ENCODE data around the gene KRI1.

KRI1 gene

GRCh38 chr19:10593148-10593547 lies 27.3 kb upstream of the KRI1 start:
- CTCF ChIA-PET, result interaction anchor here (1.6 to 1.9 kb wide), 2 partner anchors 12 to 51 kb away, joined by 8 to 13 read pairs; no protein-coding TSS in a partner anchor

GRCh38 chr19:10587839-10588150 lies 22.0 kb upstream of the KRI1 start:
- DNase-seq (ENCODE audit: low read depth, low spot score), result no peak
- POLR2A ChIA-PET, result no interaction called here
- H3K4me3 ChIP-seq (ENCODE audit: low read depth, low read length), result no peak overlapping the region
- no peak for TF ChIP-seq CTCF (IDR thresholded peaks at IDR 0.05; ENCODE audit: insufficient read depth, low read length, missing control alignments)
- CTCF ChIA-PET, result interaction anchor here (3.8 kb wide), 1 partner anchor 57 kb away, joined by 31 read pairs; no protein-coding TSS in a partner anchor

More at GRCh38 chr19:10593148-10593547, 27.3 kb upstream of the KRI1 start:
- POLR2A ChIA-PET, result no interaction called here
- no peak for DNase-seq (ENCODE audit: low read depth, low spot score)
- no peak overlapping the region for H3K4me3 ChIP-seq (ENCODE audit: low read depth, low read length)
- no peak for TF ChIP-seq CTCF (IDR thresholded peaks at IDR 0.05; ENCODE audit: insufficient read depth, low read length, missing control alignments)

GRCh38 chr19:10587022-10587838 lies 21.4 kb upstream of the KRI1 start, which contains the start of gene AP1M2:
Gene AP1M2, minus strand, starts transcription at chr19:10587312. Its CDS starts 81 bp downstream, at chr19:10587231.
- no peak for DNase-seq (ENCODE audit: low read depth, low spot score)
- TF ChIP-seq CTCF (IDR thresholded peaks at IDR 0.05; ENCODE audit: insufficient read depth, low read length, missing control alignments), result no peak
- CTCF ChIA-PET, result interaction anchor here (9.1 kb wide), 1 partner anchor 110 kb away, joined by 178 read pairs; the partner anchor contains the start of gene QTRT1
- H3K4me3 ChIP-seq (ENCODE audit: low read depth, low read length), result no peak within 1 kb of the TSS
- POLR2A ChIA-PET, result no interaction called here

- CTCF ChIA-PET, result interaction anchor here (0.9 to 19.6 kb wide), 3 partner anchors 10 to 111 kb away, joined by 3 to 644 read pairs (median 178); partner anchors contain the start of gene QTRT1
- POLR2A ChIA-PET, result no interaction called here
- DNase-seq (ENCODE audit: low read depth, low spot score), result no peak
- H3K4me3 ChIP-seq (ENCODE audit: low read depth, low read length), result no peak overlapping the region
- TF ChIP-seq CTCF (IDR thresholded peaks at IDR 0.05; ENCODE audit: insufficient read depth, low read length, missing control alignments), result no peak
These were observed 20.6 kb upstream of the KRI1 start for GRCh38 chr19:10586396-10586795.

- H3K4me3 ChIP-seq (ENCODE audit: low read depth, low read length), result no peak overlapping the region
- POLR2A ChIA-PET, result no interaction called here
- no peak for TF ChIP-seq CTCF (IDR thresholded peaks at IDR 0.05; ENCODE audit: insufficient read depth, low read length, missing control alignments)
- CTCF ChIA-PET, result interaction anchor here (1.4 to 19.6 kb wide), 7 partner anchors 12 to 114 kb away, joined by 4 to 644 read pairs (median 41); partner anchors contain the start of genes CDKN2D and QTRT1
- no peak for DNase-seq (ENCODE audit: low read depth, low spot score)
These were observed 17.4 kb upstream of the KRI1 start for GRCh38 chr19:10583036-10583776.

GRCh38 chr19:10582091-10582490 lies 16.3 kb upstream of the KRI1 start:
- H3K4me3 ChIP-seq (ENCODE audit: low read depth, low read length), result no peak overlapping the region
- no peak for TF ChIP-seq CTCF (IDR thresholded peaks at IDR 0.05; ENCODE audit: insufficient read depth, low read length, missing control alignments)
- ChIA-PET POLR2A (no interaction called here), CTCF (interaction anchor here (0.6 to 19.6 kb wide), 36 partner anchors 8 to 288 kb away, joined by 3 to 644 read pairs (median 8); partner anchors contain the start of genes CDC37, CDKN2D, QTRT1 and S1PR5)
- no peak for DNase-seq (ENCODE audit: low read depth, low spot score)

All from AG04449 (cell line).